HCT116 (cell line): Measurements from ENCODE around the gene CRADD.

ENCODE experiments used
- EGR1 ChIP-seq: IDR thresholded peaks from 2 replicates; pipeline ENCODE4 v1.6.1; 2012; ENCODE audit warnings: low read depth
- EZH2 ChIP-seq: fragments of 200-600 bp; sonication (generic); IDR thresholded peaks from 2 replicates; pipeline ENCODE4 v1.6.1; 2017; ENCODE audit warnings: antibody characterized with exemption, mixed run types
- EZH2phosphoT487 ChIP-seq: fragments of 200-600 bp; IDR thresholded peaks from 2 replicates; pipeline ENCODE4 v1.6.1; 2018; ENCODE audit warnings: antibody characterized with exemption, borderline replicate concordance
- POLR2A ChIP-seq: IDR thresholded peaks from 2 replicates; pipeline ENCODE4 v1.7.0; 2011; ENCODE audit warnings: borderline replicate concordance; ENCODE audit not compliant: insufficient read depth, insufficient read length; ENCODE audit errors: extremely low read depth
- RAD21 ChIP-seq: IDR thresholded peaks from 2 replicates; pipeline ENCODE4 v1.6.1; 2012; ENCODE audit warnings: low read depth, mild to moderate bottlenecking
- TCF7L2 ChIP-seq: IDR thresholded peaks from 2 replicates; pipeline ENCODE4 v1.7.0; 2011; ENCODE audit warnings: borderline replicate concordance, inconsistent platforms; ENCODE audit not compliant: insufficient read depth, insufficient read length; ENCODE audit errors: extremely low read depth
- ZFX ChIP-seq: fragments of 450-650 bp; IDR thresholded peaks from 2 replicates; pipeline ENCODE4 v1.6.1; 2017
- TF ChIP-seq, protein P1 (sequence below), 3 experiments: fragments of 200-600 bp in 1 of 3; sonication (generic) in 1 of 3; IDR thresholded peaks in 2 of 3; conservative IDR thresholded peaks in 1 of 3; 2 replicates each; pipeline ENCODE4 v1.5.1; 2012 to 2017; ENCODE audit warnings: low read depth in 2 of 3, low read length in 2 of 3, antibody characterized with exemption in 1 of 3, borderline replicate concordance in 1 of 3, control low read depth in 1 of 3, mild to moderate bottlenecking in 1 of 3, mixed read lengths in 1 of 3, mixed run types in 1 of 3, moderate library complexity in 1 of 3; ENCODE audit not compliant: insufficient read depth in 1 of 3
- TF ChIP-seq, protein P2 (sequence below): IDR thresholded peaks from 2 replicates; pipeline ENCODE4 v1.6.1; 2012; ENCODE audit warnings: low read depth
- TF ChIP-seq, protein P3 (sequence below): IDR thresholded peaks from 2 replicates; pipeline ENCODE4 v1.6.1; 2011; ENCODE audit warnings: mild to moderate bottlenecking, low read length, moderate library complexity; ENCODE audit not compliant: insufficient replicate concordance; ENCODE audit errors: extremely low read depth

DNA sequence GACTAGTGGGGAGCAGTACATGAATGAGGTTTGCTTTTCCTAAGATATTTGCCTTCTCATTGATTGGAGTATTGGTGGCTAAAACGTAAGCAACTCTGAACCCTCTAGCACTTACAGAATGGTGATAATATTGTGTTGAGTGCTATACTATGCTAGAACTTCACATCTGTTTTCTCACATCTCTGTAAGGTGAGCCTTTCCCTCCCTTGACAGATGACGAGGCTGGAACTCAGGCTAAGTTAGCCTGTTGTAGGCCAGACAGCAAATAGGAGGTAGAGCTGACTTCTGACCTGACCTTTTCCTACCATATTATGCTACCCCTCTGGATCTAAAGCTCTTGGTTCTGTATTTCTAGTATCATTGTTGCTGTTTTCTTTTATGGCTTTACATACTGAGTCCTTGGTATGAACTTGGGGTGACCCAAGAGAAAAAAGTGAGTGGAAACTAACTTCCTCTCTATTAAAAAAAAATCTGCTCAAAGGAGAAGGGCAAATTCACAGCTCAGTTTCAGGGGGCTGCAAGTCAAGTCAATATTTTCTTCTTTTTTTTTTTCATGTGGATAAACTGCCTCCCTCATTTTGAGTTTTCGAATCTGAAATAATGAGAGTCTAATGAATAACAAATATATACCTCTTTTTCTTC lies 85.9 kb downstream of the CRADD start:
- TF ChIP-seq, protein P1, sequence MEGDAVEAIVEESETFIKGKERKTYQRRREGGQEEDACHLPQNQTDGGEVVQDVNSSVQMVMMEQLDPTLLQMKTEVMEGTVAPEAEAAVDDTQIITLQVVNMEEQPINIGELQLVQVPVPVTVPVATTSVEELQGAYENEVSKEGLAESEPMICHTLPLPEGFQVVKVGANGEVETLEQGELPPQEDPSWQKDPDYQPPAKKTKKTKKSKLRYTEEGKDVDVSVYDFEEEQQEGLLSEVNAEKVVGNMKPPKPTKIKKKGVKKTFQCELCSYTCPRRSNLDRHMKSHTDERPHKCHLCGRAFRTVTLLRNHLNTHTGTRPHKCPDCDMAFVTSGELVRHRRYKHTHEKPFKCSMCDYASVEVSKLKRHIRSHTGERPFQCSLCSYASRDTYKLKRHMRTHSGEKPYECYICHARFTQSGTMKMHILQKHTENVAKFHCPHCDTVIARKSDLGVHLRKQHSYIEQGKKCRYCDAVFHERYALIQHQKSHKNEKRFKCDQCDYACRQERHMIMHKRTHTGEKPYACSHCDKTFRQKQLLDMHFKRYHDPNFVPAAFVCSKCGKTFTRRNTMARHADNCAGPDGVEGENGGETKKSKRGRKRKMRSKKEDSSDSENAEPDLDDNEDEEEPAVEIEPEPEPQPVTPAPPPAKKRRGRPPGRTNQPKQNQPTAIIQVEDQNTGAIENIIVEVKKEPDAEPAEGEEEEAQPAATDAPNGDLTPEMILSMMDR (IDR thresholded peaks at IDR 0.05 in 2 of 3, conservative IDR thresholded peaks at IDR 0.05 in 1 of 3; ENCODE audit: borderline replicate concordance in 1 of 3, insufficient read depth in 1 of 3, low read depth in 2 of 3, low read length in 2 of 3) = no peak
- TF ChIP-seq EGR1 = no peak
- no peak for TF ChIP-seq RAD21
- no peak for TF ChIP-seq TCF7L2
- no peak for TF ChIP-seq EZH2phosphoT487
- no peak for TF ChIP-seq EZH2
- no peak for TF ChIP-seq POLR2A
- TF ChIP-seq, protein P2, sequence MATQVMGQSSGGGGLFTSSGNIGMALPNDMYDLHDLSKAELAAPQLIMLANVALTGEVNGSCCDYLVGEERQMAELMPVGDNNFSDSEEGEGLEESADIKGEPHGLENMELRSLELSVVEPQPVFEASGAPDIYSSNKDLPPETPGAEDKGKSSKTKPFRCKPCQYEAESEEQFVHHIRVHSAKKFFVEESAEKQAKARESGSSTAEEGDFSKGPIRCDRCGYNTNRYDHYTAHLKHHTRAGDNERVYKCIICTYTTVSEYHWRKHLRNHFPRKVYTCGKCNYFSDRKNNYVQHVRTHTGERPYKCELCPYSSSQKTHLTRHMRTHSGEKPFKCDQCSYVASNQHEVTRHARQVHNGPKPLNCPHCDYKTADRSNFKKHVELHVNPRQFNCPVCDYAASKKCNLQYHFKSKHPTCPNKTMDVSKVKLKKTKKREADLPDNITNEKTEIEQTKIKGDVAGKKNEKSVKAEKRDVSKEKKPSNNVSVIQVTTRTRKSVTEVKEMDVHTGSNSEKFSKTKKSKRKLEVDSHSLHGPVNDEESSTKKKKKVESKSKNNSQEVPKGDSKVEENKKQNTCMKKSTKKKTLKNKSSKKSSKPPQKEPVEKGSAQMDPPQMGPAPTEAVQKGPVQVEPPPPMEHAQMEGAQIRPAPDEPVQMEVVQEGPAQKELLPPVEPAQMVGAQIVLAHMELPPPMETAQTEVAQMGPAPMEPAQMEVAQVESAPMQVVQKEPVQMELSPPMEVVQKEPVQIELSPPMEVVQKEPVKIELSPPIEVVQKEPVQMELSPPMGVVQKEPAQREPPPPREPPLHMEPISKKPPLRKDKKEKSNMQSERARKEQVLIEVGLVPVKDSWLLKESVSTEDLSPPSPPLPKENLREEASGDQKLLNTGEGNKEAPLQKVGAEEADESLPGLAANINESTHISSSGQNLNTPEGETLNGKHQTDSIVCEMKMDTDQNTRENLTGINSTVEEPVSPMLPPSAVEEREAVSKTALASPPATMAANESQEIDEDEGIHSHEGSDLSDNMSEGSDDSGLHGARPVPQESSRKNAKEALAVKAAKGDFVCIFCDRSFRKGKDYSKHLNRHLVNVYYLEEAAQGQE = no peak
- TF ChIP-seq ZFX = no peak
- TF ChIP-seq, protein P3, sequence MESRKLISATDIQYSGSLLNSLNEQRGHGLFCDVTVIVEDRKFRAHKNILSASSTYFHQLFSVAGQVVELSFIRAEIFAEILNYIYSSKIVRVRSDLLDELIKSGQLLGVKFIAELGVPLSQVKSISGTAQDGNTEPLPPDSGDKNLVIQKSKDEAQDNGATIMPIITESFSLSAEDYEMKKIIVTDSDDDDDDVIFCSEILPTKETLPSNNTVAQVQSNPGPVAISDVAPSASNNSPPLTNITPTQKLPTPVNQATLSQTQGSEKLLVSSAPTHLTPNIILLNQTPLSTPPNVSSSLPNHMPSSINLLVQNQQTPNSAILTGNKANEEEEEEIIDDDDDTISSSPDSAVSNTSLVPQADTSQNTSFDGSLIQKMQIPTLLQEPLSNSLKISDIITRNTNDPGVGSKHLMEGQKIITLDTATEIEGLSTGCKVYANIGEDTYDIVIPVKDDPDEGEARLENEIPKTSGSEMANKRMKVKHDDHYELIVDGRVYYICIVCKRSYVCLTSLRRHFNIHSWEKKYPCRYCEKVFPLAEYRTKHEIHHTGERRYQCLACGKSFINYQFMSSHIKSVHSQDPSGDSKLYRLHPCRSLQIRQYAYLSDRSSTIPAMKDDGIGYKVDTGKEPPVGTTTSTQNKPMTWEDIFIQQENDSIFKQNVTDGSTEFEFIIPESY = no peak
